Measurements from ENCODE around the gene CPN2.

- TF ChIP-seq, protein P1, sequence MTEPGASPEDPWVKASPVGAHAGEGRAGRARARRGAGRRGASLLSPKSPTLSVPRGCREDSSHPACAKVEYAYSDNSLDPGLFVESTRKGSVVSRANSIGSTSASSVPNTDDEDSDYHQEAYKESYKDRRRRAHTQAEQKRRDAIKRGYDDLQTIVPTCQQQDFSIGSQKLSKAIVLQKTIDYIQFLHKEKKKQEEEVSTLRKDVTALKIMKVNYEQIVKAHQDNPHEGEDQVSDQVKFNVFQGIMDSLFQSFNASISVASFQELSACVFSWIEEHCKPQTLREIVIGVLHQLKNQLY (CRISPR knock-in tag; IDR thresholded peaks at IDR 0.05): no peak
- no peak for TF ChIP-seq CTCF (IDR thresholded peaks at IDR 0.05)
- TF ChIP-seq RELA (CRISPR knock-in tag; IDR thresholded peaks at IDR 0.05; ENCODE audit: borderline replicate concordance): no peak
- TF ChIP-seq, protein P2, sequence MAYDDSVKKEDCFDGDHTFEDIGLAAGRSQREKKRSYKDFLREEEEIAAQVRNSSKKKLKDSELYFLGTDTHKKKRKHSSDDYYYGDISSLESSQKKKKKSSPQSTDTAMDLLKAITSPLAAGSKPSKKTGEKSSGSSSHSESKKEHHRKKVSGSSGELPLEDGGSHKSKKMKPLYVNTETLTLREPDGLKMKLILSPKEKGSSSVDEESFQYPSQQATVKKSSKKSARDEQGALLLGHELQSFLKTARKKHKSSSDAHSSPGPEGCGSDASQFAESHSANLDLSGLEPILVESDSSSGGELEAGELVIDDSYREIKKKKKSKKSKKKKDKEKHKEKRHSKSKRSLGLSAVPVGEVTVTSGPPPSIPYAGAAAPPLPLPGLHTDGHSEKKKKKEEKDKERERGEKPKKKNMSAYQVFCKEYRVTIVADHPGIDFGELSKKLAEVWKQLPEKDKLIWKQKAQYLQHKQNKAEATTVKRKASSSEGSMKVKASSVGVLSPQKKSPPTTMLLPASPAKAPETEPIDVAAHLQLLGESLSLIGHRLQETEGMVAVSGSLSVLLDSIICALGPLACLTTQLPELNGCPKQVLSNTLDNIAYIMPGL (CRISPR knock-in tag; IDR thresholded peaks at IDR 0.05): no peak
- no peak for TF ChIP-seq IRF2 (CRISPR knock-in tag; IDR thresholded peaks at IDR 0.05; ENCODE audit: borderline replicate concordance, low read depth)
- no peak for TF ChIP-seq NR2C2 (CRISPR knock-in tag; IDR thresholded peaks at IDR 0.05)
- TF ChIP-seq FOXJ3 (CRISPR knock-in tag; IDR thresholded peaks at IDR 0.05; ENCODE audit: borderline replicate concordance): no peak
- TF ChIP-seq CREB1 (CRISPR knock-in tag; IDR thresholded peaks at IDR 0.05): no peak
Measured at GRCh38 chr3:194307849-194308248, 43.3 kb downstream of the CPN2 start.

Data from WTC11 (cell line).